ENCODE measurements around the gene MANSC4.

GRCh38 chr12:27824126-27824842, 44.2 kb upstream of the MANSC4 start:
- TF ChIP-seq, protein P1, sequence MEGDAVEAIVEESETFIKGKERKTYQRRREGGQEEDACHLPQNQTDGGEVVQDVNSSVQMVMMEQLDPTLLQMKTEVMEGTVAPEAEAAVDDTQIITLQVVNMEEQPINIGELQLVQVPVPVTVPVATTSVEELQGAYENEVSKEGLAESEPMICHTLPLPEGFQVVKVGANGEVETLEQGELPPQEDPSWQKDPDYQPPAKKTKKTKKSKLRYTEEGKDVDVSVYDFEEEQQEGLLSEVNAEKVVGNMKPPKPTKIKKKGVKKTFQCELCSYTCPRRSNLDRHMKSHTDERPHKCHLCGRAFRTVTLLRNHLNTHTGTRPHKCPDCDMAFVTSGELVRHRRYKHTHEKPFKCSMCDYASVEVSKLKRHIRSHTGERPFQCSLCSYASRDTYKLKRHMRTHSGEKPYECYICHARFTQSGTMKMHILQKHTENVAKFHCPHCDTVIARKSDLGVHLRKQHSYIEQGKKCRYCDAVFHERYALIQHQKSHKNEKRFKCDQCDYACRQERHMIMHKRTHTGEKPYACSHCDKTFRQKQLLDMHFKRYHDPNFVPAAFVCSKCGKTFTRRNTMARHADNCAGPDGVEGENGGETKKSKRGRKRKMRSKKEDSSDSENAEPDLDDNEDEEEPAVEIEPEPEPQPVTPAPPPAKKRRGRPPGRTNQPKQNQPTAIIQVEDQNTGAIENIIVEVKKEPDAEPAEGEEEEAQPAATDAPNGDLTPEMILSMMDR (IDR thresholded peaks at IDR 0.05): no peak
- no peak for TF ChIP-seq POLR2A (IDR thresholded peaks at IDR 0.05)
